GM18858 (cell line): ENCODE data around the gene ATP11A.
"Not testable (repeated sequence)": the region's sequence is repeated elsewhere in the genome, so short reads cannot be mapped to it uniquely, and the experiment has no call there.

Source experiments
- ATAC-seq: cut with Tn5 transposase; IDR thresholded peaks from one replicate; pipeline ENCODE4 v1.9.1; 2021; ENCODE audit not compliant: unreplicated experiment

The ATP11A gene

GRCh38 chr13:112850273-112850672 is 160.4 kb downstream of the ATP11A start:
- no peak for ATAC-seq

GRCh38 chr13:112851107-112852038 is 161.5 kb downstream of the ATP11A start:
- no peak for ATAC-seq

DNA sequence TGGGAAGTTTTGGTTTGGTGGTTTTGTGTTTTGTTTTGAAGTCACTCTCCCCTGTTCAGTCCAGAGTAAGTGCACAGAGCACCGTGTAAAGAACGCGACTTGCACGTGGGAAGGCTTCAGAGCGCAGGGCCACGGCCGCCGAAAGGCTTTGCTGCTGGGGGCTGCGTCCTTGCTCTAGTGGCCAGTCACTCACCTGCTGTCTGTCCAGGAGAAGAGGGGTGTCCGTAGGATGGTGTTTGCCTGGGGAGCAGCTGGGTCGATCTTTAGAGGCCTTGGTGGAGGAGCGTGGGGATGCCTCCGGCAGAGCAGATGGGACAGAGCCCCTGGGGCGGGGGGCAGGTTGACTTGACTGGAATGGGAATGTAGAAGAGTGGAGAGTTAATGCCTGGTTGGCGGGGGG is 162.6 kb downstream of the ATP11A start:
- ATAC-seq = no peak

GRCh38 chr13:112852808-112853207 is 163.0 kb downstream of the ATP11A start:
- ATAC-seq = no peak

DNA sequence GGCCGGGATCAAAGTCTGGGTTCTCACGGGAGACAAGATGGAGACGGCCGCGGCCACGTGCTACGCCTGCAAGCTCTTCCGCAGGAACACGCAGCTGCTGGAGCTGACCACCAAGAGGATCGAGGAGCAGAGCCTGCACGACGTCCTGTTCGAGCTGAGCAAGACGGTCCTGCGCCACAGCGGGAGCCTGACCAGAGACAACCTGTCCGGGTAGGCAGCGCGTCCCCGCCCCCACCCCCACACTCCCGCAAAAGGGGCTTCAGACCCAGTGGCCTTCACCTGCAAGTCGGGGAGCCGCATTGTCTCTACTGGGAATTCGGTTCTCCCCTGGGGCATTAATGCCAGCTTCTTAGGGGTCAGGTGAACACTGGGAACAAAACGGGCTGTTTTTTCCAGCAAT is 164.5 kb downstream of the ATP11A start:
- no peak for ATAC-seq

DNA sequence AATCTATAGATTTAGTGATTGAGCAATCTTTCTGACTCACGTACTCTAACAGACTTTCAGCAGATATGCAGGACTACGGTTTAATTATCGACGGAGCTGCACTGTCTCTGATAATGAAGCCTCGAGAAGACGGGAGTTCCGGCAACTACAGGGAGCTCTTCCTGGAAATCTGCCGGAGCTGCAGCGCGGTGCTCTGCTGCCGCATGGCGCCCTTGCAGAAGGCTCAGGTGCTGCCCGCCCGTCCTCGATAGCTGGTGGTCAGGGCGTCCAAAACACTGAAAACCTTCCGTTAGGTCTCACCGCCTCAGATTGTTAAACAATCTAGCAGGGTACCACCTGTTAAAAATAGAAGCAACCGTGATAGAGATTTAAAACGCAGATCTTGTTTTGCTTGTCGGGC is 166.0 kb downstream of the ATP11A start:
- ATAC-seq = no peak

GRCh38 chr13:112857914-112858490 is 168.2 kb downstream of the ATP11A start:
- ATAC-seq = no peak

GRCh38 chr13:112859128-112859816 is 169.4 kb downstream of the ATP11A start:
- no peak for ATAC-seq

GRCh38 chr13:112859817-112860190 is 170.0 kb downstream of the ATP11A start:
- peak; percentile 81 for ATAC-seq

GRCh38 chr13:112861876-112862615 is 172.2 kb downstream of the ATP11A start:
- ATAC-seq = no peak

DNA sequence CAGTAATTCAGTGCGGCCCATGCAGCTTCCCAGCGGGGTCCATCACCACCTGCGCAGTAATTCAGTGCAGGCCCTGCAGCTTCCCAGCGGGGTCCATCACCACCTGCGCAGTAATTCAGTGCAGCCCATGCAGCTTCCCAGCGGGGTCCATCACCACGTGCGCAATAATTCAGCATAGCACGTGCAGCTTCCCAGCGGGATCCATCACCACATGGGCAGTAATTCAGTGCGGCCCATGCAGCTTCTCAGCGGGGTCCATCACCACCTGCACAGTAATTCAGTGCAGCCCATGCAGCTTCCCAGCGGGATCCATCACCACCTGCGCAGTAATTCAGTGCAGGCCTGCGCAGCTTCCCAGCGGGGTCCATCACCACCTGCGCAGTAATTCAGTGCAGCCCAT is 173.5 kb downstream of the ATP11A start:
- ATAC-seq = not testable (repeated sequence)

- ATAC-seq = not testable (repeated sequence)
These were observed 175.6 kb downstream of the ATP11A start for GRCh38 chr13:112865478-112865877.

DNA sequence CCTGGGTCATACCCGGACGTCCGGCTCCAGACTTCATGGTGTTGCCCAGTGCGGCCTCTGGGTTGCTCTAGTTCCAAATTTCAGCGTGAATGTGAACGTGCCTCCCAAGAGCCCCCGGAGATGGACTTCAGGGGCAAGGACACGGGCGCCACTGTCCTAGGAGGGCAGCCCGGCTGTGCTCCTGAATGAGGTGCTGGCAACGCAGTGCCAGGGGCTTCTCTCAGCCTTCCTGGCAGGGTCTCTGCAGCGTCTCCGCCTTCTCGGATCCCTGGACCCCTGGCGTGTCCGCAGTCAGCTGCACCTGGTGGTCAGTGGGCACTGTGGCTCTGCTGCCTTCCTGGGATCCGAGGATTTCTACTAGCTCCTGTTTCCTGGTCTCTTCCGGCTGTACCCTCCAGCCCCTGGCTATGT is 177.5 kb downstream of the ATP11A start:
- no peak for ATAC-seq

DNA sequence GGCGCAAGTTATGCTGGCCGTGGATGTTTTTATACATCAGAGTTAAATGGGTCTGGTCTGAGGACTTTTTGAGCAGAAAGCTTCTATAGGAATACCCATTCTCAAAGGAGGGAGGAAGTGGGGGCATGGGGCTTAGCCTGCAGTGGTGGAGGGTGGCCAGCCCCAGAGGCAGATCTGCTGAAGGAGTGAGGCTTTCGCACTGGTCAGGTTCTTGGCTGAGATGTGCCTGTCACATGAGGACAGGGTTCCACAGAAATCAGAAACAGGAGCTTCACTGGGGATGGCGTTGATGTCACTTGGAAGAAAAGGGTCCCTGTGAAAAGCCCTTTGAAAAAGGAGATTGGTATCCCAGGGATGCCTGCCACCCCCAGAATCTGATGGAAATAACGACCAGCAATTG is 178.5 kb downstream of the ATP11A start:
- no peak for ATAC-seq

DNA sequence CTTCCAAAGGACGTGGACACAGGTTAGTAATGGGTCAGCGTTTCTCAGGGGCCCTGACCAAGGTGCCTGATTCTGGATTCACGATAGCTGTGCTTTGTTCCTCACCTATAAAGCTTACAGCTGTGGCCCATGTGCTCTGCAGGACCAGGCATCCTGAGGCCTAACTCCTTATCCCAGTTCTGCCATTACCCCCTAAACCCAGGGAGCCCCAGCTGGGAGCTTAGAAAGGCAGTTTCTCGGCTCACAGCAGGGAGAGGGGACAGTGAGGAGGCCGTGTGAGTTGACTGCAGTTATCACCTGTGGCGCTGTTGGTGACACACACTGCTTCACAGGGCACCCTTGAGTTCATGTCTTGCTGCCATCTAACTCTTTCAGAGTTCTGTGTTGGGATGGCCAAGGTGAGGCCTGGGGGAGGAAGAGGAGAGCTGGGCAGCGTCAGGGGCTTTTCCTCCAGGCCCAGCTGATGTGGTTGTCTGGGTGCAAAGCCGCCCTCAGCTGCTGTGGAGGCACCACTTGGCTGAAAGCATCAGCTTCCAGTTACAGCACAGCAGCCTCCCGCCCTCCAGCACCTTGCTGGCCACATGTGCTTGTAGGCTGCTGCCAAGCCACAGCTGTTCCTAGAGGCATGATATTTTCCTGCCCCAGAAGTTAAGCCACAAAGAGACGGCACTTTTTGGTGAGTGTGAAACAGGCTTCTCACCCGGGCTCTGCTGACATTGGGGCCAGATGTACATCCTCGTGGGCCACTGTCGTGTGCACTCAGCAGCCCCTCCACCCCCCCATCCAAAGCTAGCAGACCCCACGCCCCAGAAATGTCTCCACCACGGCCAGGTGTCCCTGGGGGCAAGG is 179.6 kb downstream of the ATP11A start:
- ATAC-seq = no peak

GRCh38 chr13:112870051-112870331 is 180.2 kb downstream of the ATP11A start:
- no peak for ATAC-seq

- ATAC-seq = no peak
These were observed 181.0 kb downstream of the ATP11A start for GRCh38 chr13:112870737-112871287.

GRCh38 chr13:112871742-112872141 is 181.9 kb downstream of the ATP11A start:
- no peak for ATAC-seq

- not testable (repeated sequence) for ATAC-seq
These were observed 183.1 kb downstream of the ATP11A start for GRCh38 chr13:112872657-112873631.
